NB4 (cell line): ENCODE results near the gene B4GALT2.

Experiments
- CTCF ChIP-seq: IDR thresholded peaks from one replicate; pipeline ENCODE4 v1.5.1; 2012; ENCODE audit warnings: low read depth, low read length
- MYC ChIP-seq: IDR thresholded peaks from 2 replicates; pipeline ENCODE4 v1.6.1; 2011; ENCODE audit warnings: low read depth, low read length
- POLR2A ChIP-seq: IDR thresholded peaks from 2 replicates; pipeline ENCODE4 v1.6.1; 2011; ENCODE audit warnings: mild to moderate bottlenecking; ENCODE audit not compliant: insufficient read length; ENCODE audit errors: extremely low read depth
- TF ChIP-seq, protein P1 (sequence below): IDR thresholded peaks from 2 replicates; pipeline ENCODE4 v1.6.1; 2011; ENCODE audit warnings: low read depth, low read length

GRCh38 chr1:44012404-44012803, 33.4 kb downstream of the B4GALT2 start:
- TF ChIP-seq CTCF (no peak), MYC (no peak), POLR2A (no peak)
- TF ChIP-seq, protein P1, sequence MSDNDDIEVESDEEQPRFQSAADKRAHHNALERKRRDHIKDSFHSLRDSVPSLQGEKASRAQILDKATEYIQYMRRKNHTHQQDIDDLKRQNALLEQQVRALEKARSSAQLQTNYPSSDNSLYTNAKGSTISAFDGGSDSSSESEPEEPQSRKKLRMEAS, result no peak
